CD4-positive, alpha-beta T cell (primary cell): ENCODE results near the gene MCAT. TPM values are rescaled to one million over a fixed set of nuclear protein-coding genes. Genes with fewer than 3 reads are reported as not detected.

Source experiments
- ATAC-seq: fragments of 200-7000 bp; cut with Tn5 transposase; one replicate; pipeline ENCODE4 v1.10.0; 2022; ENCODE audit warnings: mild to moderate bottlenecking; ENCODE audit not compliant: poor library complexity
- CTCF ChIA-PET: fragments of 350-600 bp; sonication (Branson Sonifier 250); formaldehyde crosslinking; loops from one replicate; lab custom pipeline; 2021; ENCODE audit warnings: antibody characterized with exemption, inconsistent platforms; lab: Charles Lee
- POLR2A ChIA-PET: fragments of 350-600 bp; sonication (Branson Sonifier 250); formaldehyde crosslinking; loops from one replicate; lab custom pipeline; 2021; ENCODE audit warnings: antibody characterized with exemption, inconsistent platforms; lab: Charles Lee
- DNase-seq, 14 experiments: peaks; one replicate each; pipeline ENCODE4 v3.0.0-alpha.2; 2013 to 2020; ENCODE audit warnings: mixed read lengths in 2 of 14
- H3K27ac ChIP-seq, 2 donors: one replicate each; pipeline versions ENCODE4 v1.5.1 to v1.7.0; 2013; ENCODE audit warnings: low read length in 2 of 2, low read depth in 1 of 2, mild to moderate bottlenecking in 1 of 2
- H3K27me3 ChIP-seq, 2 experiments: 1 replicate in 1 of 2; 2 replicates in 1 of 2; pipeline versions ENCODE4 v1.6.1 to v1.7.0; 2013; ENCODE audit warnings: low read length in 2 of 2, control low read depth in 1 of 2, mild to moderate bottlenecking in 1 of 2, moderate library complexity in 1 of 2; ENCODE audit not compliant: insufficient read depth in 2 of 2, control insufficient read depth in 1 of 2
- H3K36me3 ChIP-seq: one replicate; pipeline ENCODE4 v1.6.1; 2013; ENCODE audit warnings: low read length, control low read depth; ENCODE audit not compliant: insufficient read depth
- H3K4me1 ChIP-seq: one replicate; pipeline ENCODE4 v1.6.1; 2013; ENCODE audit warnings: low read length, control low read depth; ENCODE audit not compliant: insufficient read depth
- H3K4me3 ChIP-seq: one replicate; pipeline ENCODE4 v1.5.1; 2013; ENCODE audit warnings: mild to moderate bottlenecking, low read length, moderate library complexity
- H3K9me3 ChIP-seq, 2 experiments: 1 replicate in 1 of 2; 2 replicates in 1 of 2; pipeline versions ENCODE4 v1.6.1 to v1.7.0; 2013; ENCODE audit warnings: low read length in 2 of 2, mild to moderate bottlenecking in 2 of 2, control low read depth in 1 of 2, moderate library complexity in 1 of 2; ENCODE audit not compliant: control insufficient read depth in 1 of 2, insufficient read depth in 1 of 2
- H3K27ac Mint-ChIP-seq: one replicate; pipeline ENCODE4 v1.8.0; 2020; ENCODE audit warnings: mixed read lengths
- H3K27me3 Mint-ChIP-seq: one replicate; pipeline ENCODE4 v1.8.0; 2021; ENCODE audit warnings: mixed read lengths
- H3K36me3 Mint-ChIP-seq: one replicate; pipeline ENCODE4 v1.8.0; 2021; ENCODE audit warnings: low read depth, mixed read lengths
- H3K4me1 Mint-ChIP-seq: one replicate; pipeline ENCODE4 v1.8.0; 2021; ENCODE audit warnings: low read depth, mixed read lengths
- H3K4me3 Mint-ChIP-seq: one replicate; pipeline ENCODE4 v1.8.0; 2020; ENCODE audit warnings: mild to moderate bottlenecking, mixed read lengths
- H3K9me3 Mint-ChIP-seq: one replicate; pipeline ENCODE4 v1.8.0; 2020; ENCODE audit warnings: mixed read lengths
- CTCF ChIP-seq: fragments of 200-600 bp; IDR thresholded peaks from one replicate; pipeline ENCODE4 v1.8.0; 2022; ENCODE audit warnings: antibody characterized with exemption, mild to moderate bottlenecking
- intact Hi-C, 2 experiments: fragments of 100-400 bp; cut with DNase I in 1 of 2; cut with micrococcal nuclease in 1 of 2; formaldehyde crosslinking; loops; one replicate each; pipeline versions ENCODE4 v1.15.1 to v1.9.0; 2023 to 2025; cut with DNase I, micrococcal nuclease
- total RNA-seq, 174 experiments: library from RNA in 2 of 174; stranded (reverse) in 2 of 174; gene quantifications; one replicate each; pipeline ENCODE4 v1.2.3 and lab custom pipeline; 2021 to 2026

MCAT gene
- total RNA-seq, 2 experiments from 2014 or later: 16.1 to 18.0 TPM

GRCh38 chr22:43176090-43176489 is 32.9 kb upstream of the MCAT start:
- no peak overlapping the region for H3K27ac ChIP-seq
- H3K4me1 ChIP-seq: peaks cover 3% of the 10 kb centered on the region
- peaks cover 58% of the 10 kb centered on the region for H3K36me3 ChIP-seq
- ATAC-seq: no peak
- H3K4me3 ChIP-seq: no peak overlapping the region
- H3K4me3 Mint-ChIP-seq: no peak overlapping the region
- peaks cover 22% of the 10 kb centered on the region for H3K36me3 Mint-ChIP-seq
- POLR2A ChIA-PET: no interaction called here
- no peaks in the 10 kb centered on the region for H3K4me1 Mint-ChIP-seq
- H3K27ac Mint-ChIP-seq: no peak overlapping the region
- H3K27me3 Mint-ChIP-seq: no peaks in the 10 kb centered on the region
- no peaks in the 10 kb centered on the region for H3K27me3 ChIP-seq
- no peaks in the 10 kb centered on the region for H3K9me3 Mint-ChIP-seq
- CTCF ChIA-PET: no interaction called here
- intact Hi-C loops: no loop called here
- no peaks in the 10 kb centered on the region for H3K9me3 ChIP-seq
- TF ChIP-seq CTCF: no peak
- DNase-seq: peak in 1 of 14 experiments; percentile 13

- CTCF ChIA-PET: interaction anchor here (0.7 kb wide), 1 partner anchor 12 kb away, joined by 3 read pairs; the partner anchor contains the start of gene TTLL12
- H3K27me3 ChIP-seq: no peaks in the 10 kb centered on the region
- H3K9me3 ChIP-seq: no peaks in the 10 kb centered on the region
- Mint-ChIP-seq H3K36me3 (peaks cover 27% of the 10 kb centered on the region), H3K9me3 (no peaks in the 10 kb centered on the region), H3K4me1 (no peaks in the 10 kb centered on the region), H3K27ac (no peak overlapping the region), H3K27me3 (no peaks in the 10 kb centered on the region), H3K4me3 (no peak overlapping the region)
- intact Hi-C loops: no loop called here
- H3K27ac ChIP-seq: no peak overlapping the region
- H3K4me1 ChIP-seq: peaks cover 3% of the 10 kb centered on the region
- no peak for TF ChIP-seq CTCF
- ATAC-seq (no peak), DNase-seq (no peak)
- POLR2A ChIA-PET: no interaction called here
- no peak overlapping the region for H3K4me3 ChIP-seq
- H3K36me3 ChIP-seq: peaks cover 63% of the 10 kb centered on the region
These were observed 31.8 kb upstream of the MCAT start for GRCh38 chr22:43174941-43175531.

GRCh38 chr22:43173976-43174720 is 30.9 kb upstream of the MCAT start:
- no peak overlapping the region for H3K27ac ChIP-seq
- no peaks in the 10 kb centered on the region for H3K27me3 ChIP-seq
- ATAC-seq: no peak
- no peak for TF ChIP-seq CTCF
- H3K36me3 Mint-ChIP-seq: peaks cover 22% of the 10 kb centered on the region
- no peak overlapping the region for H3K4me3 ChIP-seq
- H3K27ac Mint-ChIP-seq: no peak overlapping the region
- H3K36me3 ChIP-seq: peaks cover 61% of the 10 kb centered on the region
- POLR2A ChIA-PET: no interaction called here
- no peaks in the 10 kb centered on the region for H3K9me3 Mint-ChIP-seq
- intact Hi-C loops: no loop called here
- no peak overlapping the region for H3K4me3 Mint-ChIP-seq
- no peaks in the 10 kb centered on the region for H3K27me3 Mint-ChIP-seq
- H3K4me1 ChIP-seq: peaks cover 3% of the 10 kb centered on the region
- no peak for DNase-seq
- CTCF ChIA-PET: no interaction called here
- H3K9me3 ChIP-seq: no peaks in the 10 kb centered on the region
- H3K4me1 Mint-ChIP-seq: no peaks in the 10 kb centered on the region
